GM23338 (cell line): ENCODE results near the gene ATXN7L1. TPM values are rescaled to one million over a fixed set of nuclear protein-coding genes. Genes with fewer than 3 reads are reported as not detected.

ENCODE experiments used
- ATAC-seq: fragments of 200-7000 bp; cut with Tn5 transposase; 3 replicates; pipeline ENCODE4 v1.9.1; 2020
- DNase-seq: peaks from one replicate; pipeline ENCODE4 v3.0.0-alpha.2; 2015; ENCODE audit warnings: low spot score
- H2AFZ ChIP-seq: fragments of 200-600 bp; sonication (generic); 2 replicates; pipeline ENCODE4 v1.8.0; 2016; ENCODE audit warnings: antibody characterized with exemption, mild to moderate bottlenecking, moderate library complexity
- H3F3A ChIP-seq: fragments of 200-600 bp; sonication (generic); replicated peaks from 2 replicates; pipeline ENCODE4 v1.8.0; 2017; ENCODE audit warnings: antibody characterized with exemption, mixed run types, low read depth
- H3K27ac ChIP-seq: fragments of 200-600 bp; sonication (generic); 2 replicates; pipeline ENCODE4 v1.6.1; 2016; ENCODE audit warnings: low read depth
- H3K27me3 ChIP-seq: fragments of 200-600 bp; sonication (generic); 2 replicates; pipeline ENCODE4 v1.8.0; 2016; ENCODE audit warnings: mild to moderate bottlenecking, mixed run types, moderate library complexity; ENCODE audit not compliant: insufficient read depth
- H3K36me3 ChIP-seq: fragments of 200-600 bp; sonication (generic); 2 replicates; pipeline ENCODE4 v1.8.0; 2016; ENCODE audit warnings: mild to moderate bottlenecking; ENCODE audit not compliant: insufficient read depth
- H3K4me1 ChIP-seq: fragments of 200-600 bp; sonication (generic); 2 replicates; pipeline ENCODE4 v1.8.0; 2016; ENCODE audit warnings: mild to moderate bottlenecking, moderate library complexity; ENCODE audit not compliant: insufficient read depth
- H3K4me2 ChIP-seq: fragments of 200-600 bp; sonication (generic); 2 replicates; pipeline ENCODE4 v1.7.1; 2017; ENCODE audit warnings: mixed run types
- H3K4me3 ChIP-seq: fragments of 200-600 bp; sonication (generic); 2 replicates; pipeline ENCODE4 v1.6.1; 2016; ENCODE audit warnings: mixed run types
- H3K79me2 ChIP-seq: fragments of 200-600 bp; sonication (generic); replicated peaks from 2 replicates; pipeline ENCODE4 v1.8.0; 2017; ENCODE audit warnings: mild to moderate bottlenecking; ENCODE audit not compliant: insufficient read depth
- H3K9me2 ChIP-seq: fragments of 200-600 bp; sonication (generic); 2 replicates; pipeline ENCODE4 v1.8.0; 2017; ENCODE audit not compliant: insufficient read depth
- H4K20me1 ChIP-seq: fragments of 200-600 bp; sonication (generic); replicated peaks from 2 replicates; pipeline ENCODE4 v1.8.0; 2017; ENCODE audit warnings: mild to moderate bottlenecking; ENCODE audit not compliant: insufficient read depth
- H3K27ac Mint-ChIP-seq: 2 replicates; pipeline ENCODE4 v1.8.0; 2020; ENCODE audit warnings: inconsistent platforms, mild to moderate bottlenecking, moderate library complexity, mixed read lengths
- H3K27me3 Mint-ChIP-seq: 3 replicates; pipeline ENCODE4 v1.8.0; 2022; ENCODE audit warnings: low read depth, mild to moderate bottlenecking, moderate library complexity, mixed read lengths, inconsistent platforms; ENCODE audit not compliant: insufficient read depth, poor library complexity
- H3K36me3 Mint-ChIP-seq: 3 replicates; pipeline ENCODE4 v1.8.0; 2021; ENCODE audit warnings: low read depth, mild to moderate bottlenecking, inconsistent platforms, moderate library complexity, mixed read lengths
- H3K4me1 Mint-ChIP-seq: 3 replicates; pipeline ENCODE4 v1.8.0; 2020; ENCODE audit warnings: mild to moderate bottlenecking, inconsistent platforms, mixed read lengths
- H3K4me3 Mint-ChIP-seq: 3 replicates; pipeline ENCODE4 v1.8.0; 2021; ENCODE audit warnings: moderate library complexity, mild to moderate bottlenecking, inconsistent platforms, mixed read lengths
- H3K9me3 Mint-ChIP-seq: 3 replicates; pipeline ENCODE4 v1.8.0; 2020; ENCODE audit warnings: moderate library complexity, mild to moderate bottlenecking, inconsistent platforms, mixed read lengths
- CREB1 ChIP-seq: fragments of 250-450 bp; sonication (Bioruptor Pico); IDR thresholded peaks from 2 replicates; pipeline ENCODE4 v1.5.0; 2020; ENCODE audit warnings: low read depth, mild to moderate bottlenecking, moderate library complexity
- CTCF ChIP-seq, 2 experiments: fragments of 200-600 bp in 1 of 2; sonication (generic) in 1 of 2; conservative IDR thresholded peaks; 2 replicates each; pipeline versions ENCODE4 v1.5.1 to v1.6.1; 2016 to 2017; ENCODE audit warnings: antibody characterized with exemption in 2 of 2, low read depth in 2 of 2, mild to moderate bottlenecking in 2 of 2, moderate library complexity in 1 of 2
- ETS1 ChIP-seq: IDR thresholded peaks from 2 replicates; pipeline ENCODE4 v1.6.1; 2016; ENCODE audit warnings: antibody characterized with exemption
- EZH2 ChIP-seq: fragments of 200-600 bp; sonication (generic); IDR thresholded peaks from one replicate; pipeline ENCODE4 v1.8.0; 2017; ENCODE audit warnings: antibody characterized with exemption, mild to moderate bottlenecking, low read depth; ENCODE audit not compliant: unreplicated experiment
- EZH2phosphoT487 ChIP-seq: fragments of 200-600 bp; sonication (generic); IDR thresholded peaks from one replicate; pipeline ENCODE4 v1.8.1; 2018; ENCODE audit warnings: antibody characterized with exemption; ENCODE audit not compliant: unreplicated experiment
- JUNB ChIP-seq: IDR thresholded peaks from one replicate; pipeline ENCODE4 v1.6.1; 2016; ENCODE audit warnings: antibody characterized with exemption; ENCODE audit not compliant: unreplicated experiment
- NANOG ChIP-seq: IDR thresholded peaks from 2 replicates; pipeline ENCODE4 v1.6.1; 2016; ENCODE audit warnings: antibody characterized with exemption, borderline replicate concordance
- POLR2AphosphoS5 ChIP-seq: IDR thresholded peaks from 2 replicates; pipeline ENCODE4 v1.6.1; 2016; ENCODE audit warnings: antibody characterized with exemption, low read depth
- STAT1 ChIP-seq: IDR thresholded peaks from one replicate; pipeline ENCODE4 v1.6.1; 2016; ENCODE audit warnings: antibody characterized with exemption; ENCODE audit not compliant: unreplicated experiment
- ZNF114 ChIP-seq: fragments of 250-450 bp; sonication (Bioruptor Pico); IDR thresholded peaks from 2 replicates; pipeline ENCODE4 v1.5.0; 2020; ENCODE audit warnings: mild to moderate bottlenecking, moderate library complexity
- ZNF331 ChIP-seq: fragments of 250-450 bp; sonication (Bioruptor Pico); IDR thresholded peaks from 2 replicates; pipeline ENCODE4 v1.5.0; 2020; ENCODE audit warnings: low read depth, mild to moderate bottlenecking, moderate library complexity
- polyA plus RNA-seq: library from polyadenylated mRNA; unstranded; fragments of >200 nt; fragmentation: Nextera tagmentation; extraction: Ambion mirVana; gene quantifications from 2 replicates; pipeline ENCODE4 v1.2.1, GENCODE V29; 2016
- total RNA-seq: library from RNA; depleted of rRNA; stranded (reverse); fragments of >200 nt; shearing (Covaris generic); gene quantifications from 2 replicates; pipeline ENCODE4 v1.2.3, GENCODE V29; 2014
- TF ChIP-seq, protein P1 (sequence below): IDR thresholded peaks from one replicate; pipeline ENCODE4 v1.6.1; 2018; ENCODE audit warnings: antibody characterized with exemption; ENCODE audit not compliant: unreplicated experiment
- TF ChIP-seq, protein P2 (sequence below): fragments of 250-450 bp; sonication (Bioruptor Pico); IDR thresholded peaks from 2 replicates; pipeline ENCODE4 v1.5.0; 2020; ENCODE audit warnings: mild to moderate bottlenecking, moderate library complexity

ATXN7L1 gene
- total and polyA plus RNA-seq, 2 experiments from 2014 or later = 22.8 to 29.8 TPM

- no peaks in the 10 kb centered on the region for H3K27me3 ChIP-seq
- no peaks in the 10 kb centered on the region; the same call in 1 of the 2 replicates for H3K36me3 ChIP-seq
- Mint-ChIP-seq H3K4me1 (peaks cover 84% of the 10 kb centered on the region), H3K36me3 (peaks cover 38% of the 10 kb centered on the region), H3K27me3 (peaks cover 14% of the 10 kb centered on the region), H3K9me3 (no peaks in the 10 kb centered on the region; the same call in 2 of the 3 replicates), H3K27ac (peak overlapping the region; percentile 97), H3K4me3 (no peak overlapping the region; the same call in 2 of the 3 replicates)
- peaks cover 48% of the 10 kb centered on the region for H3F3A ChIP-seq
- peak overlapping the region; percentile 98 for H3K27ac ChIP-seq
- H3K4me2 ChIP-seq = 0 out of 2 replicates have a peak overlapping the region, but pooled peaks have one; percentile 50
- H3K4me3 ChIP-seq = no peak overlapping the region
- no peaks in the 10 kb centered on the region for H4K20me1 ChIP-seq
- H2AFZ ChIP-seq = no peak overlapping the region
- peaks cover 76% of the 10 kb centered on the region for H3K4me1 ChIP-seq
- H3K9me2 ChIP-seq = no peaks in the 10 kb centered on the region
- TF ChIP-seq EZH2 (no peak), CREB1 (CRISPR knock-in tag) (no peak), ETS1 (no peak), ZNF331 (CRISPR knock-in tag) (no peak), EZH2phosphoT487 (no peak), NANOG (no peak), POLR2AphosphoS5 (no peak), ZNF114 (CRISPR knock-in tag) (no peak), CTCF (conservative IDR thresholded peaks at IDR 0.05; ENCODE audit: low read depth in 2 of 2) (no peak), JUNB (no peak), STAT1 (no peak)
- TF ChIP-seq, protein P1, sequence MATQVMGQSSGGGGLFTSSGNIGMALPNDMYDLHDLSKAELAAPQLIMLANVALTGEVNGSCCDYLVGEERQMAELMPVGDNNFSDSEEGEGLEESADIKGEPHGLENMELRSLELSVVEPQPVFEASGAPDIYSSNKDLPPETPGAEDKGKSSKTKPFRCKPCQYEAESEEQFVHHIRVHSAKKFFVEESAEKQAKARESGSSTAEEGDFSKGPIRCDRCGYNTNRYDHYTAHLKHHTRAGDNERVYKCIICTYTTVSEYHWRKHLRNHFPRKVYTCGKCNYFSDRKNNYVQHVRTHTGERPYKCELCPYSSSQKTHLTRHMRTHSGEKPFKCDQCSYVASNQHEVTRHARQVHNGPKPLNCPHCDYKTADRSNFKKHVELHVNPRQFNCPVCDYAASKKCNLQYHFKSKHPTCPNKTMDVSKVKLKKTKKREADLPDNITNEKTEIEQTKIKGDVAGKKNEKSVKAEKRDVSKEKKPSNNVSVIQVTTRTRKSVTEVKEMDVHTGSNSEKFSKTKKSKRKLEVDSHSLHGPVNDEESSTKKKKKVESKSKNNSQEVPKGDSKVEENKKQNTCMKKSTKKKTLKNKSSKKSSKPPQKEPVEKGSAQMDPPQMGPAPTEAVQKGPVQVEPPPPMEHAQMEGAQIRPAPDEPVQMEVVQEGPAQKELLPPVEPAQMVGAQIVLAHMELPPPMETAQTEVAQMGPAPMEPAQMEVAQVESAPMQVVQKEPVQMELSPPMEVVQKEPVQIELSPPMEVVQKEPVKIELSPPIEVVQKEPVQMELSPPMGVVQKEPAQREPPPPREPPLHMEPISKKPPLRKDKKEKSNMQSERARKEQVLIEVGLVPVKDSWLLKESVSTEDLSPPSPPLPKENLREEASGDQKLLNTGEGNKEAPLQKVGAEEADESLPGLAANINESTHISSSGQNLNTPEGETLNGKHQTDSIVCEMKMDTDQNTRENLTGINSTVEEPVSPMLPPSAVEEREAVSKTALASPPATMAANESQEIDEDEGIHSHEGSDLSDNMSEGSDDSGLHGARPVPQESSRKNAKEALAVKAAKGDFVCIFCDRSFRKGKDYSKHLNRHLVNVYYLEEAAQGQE = no peak
- TF ChIP-seq, protein P2, sequence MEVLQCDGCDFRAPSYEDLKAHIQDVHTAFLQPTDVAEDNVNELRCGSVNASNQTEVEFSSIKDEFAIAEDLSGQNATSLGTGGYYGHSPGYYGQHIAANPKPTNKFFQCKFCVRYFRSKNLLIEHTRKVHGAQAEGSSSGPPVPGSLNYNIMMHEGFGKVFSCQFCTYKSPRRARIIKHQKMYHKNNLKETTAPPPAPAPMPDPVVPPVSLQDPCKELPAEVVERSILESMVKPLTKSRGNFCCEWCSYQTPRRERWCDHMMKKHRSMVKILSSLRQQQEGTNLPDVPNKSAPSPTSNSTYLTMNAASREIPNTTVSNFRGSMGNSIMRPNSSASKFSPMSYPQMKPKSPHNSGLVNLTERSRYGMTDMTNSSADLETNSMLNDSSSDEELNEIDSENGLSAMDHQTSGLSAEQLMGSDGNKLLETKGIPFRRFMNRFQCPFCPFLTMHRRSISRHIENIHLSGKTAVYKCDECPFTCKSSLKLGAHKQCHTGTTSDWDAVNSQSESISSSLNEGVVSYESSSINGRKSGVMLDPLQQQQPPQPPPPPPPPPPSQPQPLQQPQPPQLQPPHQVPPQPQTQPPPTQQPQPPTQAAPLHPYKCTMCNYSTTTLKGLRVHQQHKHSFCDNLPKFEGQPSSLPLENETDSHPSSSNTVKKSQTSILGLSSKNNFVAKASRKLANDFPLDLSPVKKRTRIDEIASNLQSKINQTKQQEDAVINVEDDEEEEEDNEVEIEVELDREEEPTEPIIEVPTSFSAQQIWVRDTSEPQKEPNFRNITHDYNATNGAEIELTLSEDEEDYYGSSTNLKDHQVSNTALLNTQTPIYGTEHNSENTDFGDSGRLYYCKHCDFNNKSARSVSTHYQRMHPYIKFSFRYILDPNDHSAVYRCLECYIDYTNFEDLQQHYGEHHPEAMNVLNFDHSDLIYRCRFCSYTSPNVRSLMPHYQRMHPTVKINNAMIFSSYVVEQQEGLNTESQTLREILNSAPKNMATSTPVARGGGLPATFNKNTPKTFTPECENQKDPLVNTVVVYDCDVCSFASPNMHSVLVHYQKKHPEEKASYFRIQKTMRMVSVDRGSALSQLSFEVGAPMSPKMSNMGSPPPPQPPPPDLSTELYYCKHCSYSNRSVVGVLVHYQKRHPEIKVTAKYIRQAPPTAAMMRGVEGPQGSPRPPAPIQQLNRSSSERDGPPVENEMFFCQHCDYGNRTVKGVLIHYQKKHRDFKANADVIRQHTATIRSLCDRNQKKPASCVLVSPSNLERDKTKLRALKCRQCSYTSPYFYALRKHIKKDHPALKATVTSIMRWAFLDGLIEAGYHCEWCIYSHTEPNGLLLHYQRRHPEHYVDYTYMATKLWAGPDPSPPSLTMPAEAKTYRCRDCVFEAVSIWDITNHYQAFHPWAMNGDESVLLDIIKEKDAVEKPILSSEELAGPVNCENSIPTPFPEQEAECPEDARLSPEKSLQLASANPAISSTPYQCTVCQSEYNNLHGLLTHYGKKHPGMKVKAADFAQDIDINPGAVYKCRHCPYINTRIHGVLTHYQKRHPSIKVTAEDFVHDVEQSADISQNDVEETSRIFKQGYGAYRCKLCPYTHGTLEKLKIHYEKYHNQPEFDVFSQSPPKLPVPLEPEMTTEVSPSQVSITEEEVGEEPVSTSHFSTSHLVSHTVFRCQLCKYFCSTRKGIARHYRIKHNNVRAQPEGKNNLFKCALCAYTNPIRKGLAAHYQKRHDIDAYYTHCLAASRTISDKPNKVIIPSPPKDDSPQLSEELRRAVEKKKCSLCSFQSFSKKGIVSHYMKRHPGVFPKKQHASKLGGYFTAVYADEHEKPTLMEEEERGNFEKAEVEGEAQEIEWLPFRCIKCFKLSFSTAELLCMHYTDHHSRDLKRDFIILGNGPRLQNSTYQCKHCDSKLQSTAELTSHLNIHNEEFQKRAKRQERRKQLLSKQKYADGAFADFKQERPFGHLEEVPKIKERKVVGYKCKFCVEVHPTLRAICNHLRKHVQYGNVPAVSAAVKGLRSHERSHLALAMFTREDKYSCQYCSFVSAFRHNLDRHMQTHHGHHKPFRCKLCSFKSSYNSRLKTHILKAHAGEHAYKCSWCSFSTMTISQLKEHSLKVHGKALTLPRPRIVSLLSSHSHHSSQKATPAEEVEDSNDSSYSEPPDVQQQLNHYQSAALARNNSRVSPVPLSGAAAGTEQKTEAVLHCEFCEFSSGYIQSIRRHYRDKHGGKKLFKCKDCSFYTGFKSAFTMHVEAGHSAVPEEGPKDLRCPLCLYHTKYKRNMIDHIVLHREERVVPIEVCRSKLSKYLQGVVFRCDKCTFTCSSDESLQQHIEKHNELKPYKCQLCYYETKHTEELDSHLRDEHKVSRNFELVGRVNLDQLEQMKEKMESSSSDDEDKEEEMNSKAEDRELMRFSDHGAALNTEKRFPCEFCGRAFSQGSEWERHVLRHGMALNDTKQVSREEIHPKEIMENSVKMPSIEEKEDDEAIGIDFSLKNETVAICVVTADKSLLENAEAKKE (CRISPR knock-in tag) = no peak
- no peak for ATAC-seq
- peaks cover 19% of the 10 kb centered on the region for H3K79me2 ChIP-seq
- DNase-seq = no peak
Observed at GRCh38 chr7:105640956-105641810, 235.2 kb downstream of the ATXN7L1 start.
